ENCODE data around the gene ZNF516. TPM values are rescaled to one million over a fixed set of nuclear protein-coding genes. Genes with fewer than 3 reads are reported as not detected.

The ZNF516 gene
- total and polyA plus RNA-seq, 10 of the 15 experiments (the other 5 are each of a cell fraction or from before 2014, with no cell fraction given) = 2.0 to 32.0 (median 8.3) TPM

GRCh38 chr18:76490033-76490432 is 5.0 kb downstream of the ZNF516 start:
- Histone ChIP-seq H3K4me3 (peak overlapping the region; percentile 82), H3K4me2 (ENCODE audit: control insufficient read depth, insufficient read depth) (peak overlapping the region; percentile 97), H3K36me3 (ENCODE audit: control insufficient read depth in 2 of 2, insufficient read depth in 2 of 2, low read length in 1 of 2) (no peaks in the 10 kb centered on the region), H3K4me1 (ENCODE audit: control insufficient read depth, insufficient read depth, low read length) (peaks cover 26% of the 10 kb centered on the region), H3K79me2 (ENCODE audit: control insufficient read depth, insufficient read depth, low read length) (peaks cover 86% of the 10 kb centered on the region), H3K27ac (ENCODE audit: control insufficient read depth, insufficient read depth) (peak overlapping the region; percentile 69; the same call in 1 of the 2 replicates), H3K9ac (ENCODE audit: control insufficient read depth, insufficient read depth, low read length) (peak overlapping the region; percentile 76), H3K27me3 (replicated peaks in 1 of 2; ENCODE audit: control insufficient read depth in 2 of 2, insufficient read depth in 2 of 2, low read length in 1 of 2) (no peaks in the 10 kb centered on the region), H3K9me3 (replicated peaks; ENCODE audit: control insufficient read depth, insufficient read depth, low read length) (no peaks in the 10 kb centered on the region), H2AFZ (ENCODE audit: control insufficient read depth, low read depth, low read length) (no peak overlapping the region), H4K20me1 (ENCODE audit: control insufficient read depth, insufficient read depth) (no peaks in the 10 kb centered on the region)
- ChIA-PET CTCF (interaction anchor here (1.0 kb wide), 1 partner anchor 10 kb away, joined by 4 read pairs; no protein-coding TSS in a partner anchor), RAD21 (ENCODE audit: unreplicated experiment) (interaction anchor here (0.7 to 1.2 kb wide), 5 partner anchors 10 to 131 kb away, joined by 3 to 6 read pairs (median 5); no protein-coding TSS in a partner anchor), POLR2A (interaction anchor here (0.6 to 1.0 kb wide), 4 partner anchors 8 to 16 kb away, joined by 3 to 8 read pairs (median 3); no protein-coding TSS in a partner anchor), SMC1A (ENCODE audit: uncharacterized antibody, unreplicated experiment) (interaction anchor here (0.7 to 2.2 kb wide), 9 partner anchors 8 to 91 kb away, joined by 3 to 9 read pairs (median 4); no protein-coding TSS in a partner anchor)
- BruUV-seq (replicated peaks) = no TSS peak
- DNase-seq (ENCODE audit: low read depth, low spot score) (no peak), ATAC-seq (no peak), FAIRE-seq (no peak)
- 79% methylated on average over 5 of the region's 5 CpGs for WGBS (ENCODE audit: insufficient coverage, insufficient replicate concordance, low lambda C conversion rate, missing lambda C conversion rate)
- no peak for TF ChIP-seq TAF1 (IDR thresholded peaks at IDR 0.05; ENCODE audit: borderline replicate concordance, low read depth, low read length)
- TF ChIP-seq MTA3 (IDR thresholded peaks at IDR 0.05; ENCODE audit: borderline replicate concordance, low read length) = no peak
- TF ChIP-seq, protein P1, sequence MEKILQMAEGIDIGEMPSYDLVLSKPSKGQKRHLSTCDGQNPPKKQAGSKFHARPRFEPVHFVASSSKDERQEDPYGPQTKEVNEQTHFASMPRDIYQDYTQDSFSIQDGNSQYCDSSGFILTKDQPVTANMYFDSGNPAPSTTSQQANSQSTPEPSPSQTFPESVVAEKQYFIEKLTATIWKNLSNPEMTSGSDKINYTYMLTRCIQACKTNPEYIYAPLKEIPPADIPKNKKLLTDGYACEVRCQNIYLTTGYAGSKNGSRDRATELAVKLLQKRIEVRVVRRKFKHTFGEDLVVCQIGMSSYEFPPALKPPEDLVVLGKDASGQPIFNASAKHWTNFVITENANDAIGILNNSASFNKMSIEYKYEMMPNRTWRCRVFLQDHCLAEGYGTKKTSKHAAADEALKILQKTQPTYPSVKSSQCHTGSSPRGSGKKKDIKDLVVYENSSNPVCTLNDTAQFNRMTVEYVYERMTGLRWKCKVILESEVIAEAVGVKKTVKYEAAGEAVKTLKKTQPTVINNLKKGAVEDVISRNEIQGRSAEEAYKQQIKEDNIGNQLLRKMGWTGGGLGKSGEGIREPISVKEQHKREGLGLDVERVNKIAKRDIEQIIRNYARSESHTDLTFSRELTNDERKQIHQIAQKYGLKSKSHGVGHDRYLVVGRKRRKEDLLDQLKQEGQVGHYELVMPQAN (conservative IDR thresholded peaks at IDR 0.05) = no peak
- no peak for TF ChIP-seq CBX5 (IDR thresholded peaks at IDR 0.05; ENCODE audit: low read depth)
- TF ChIP-seq, protein P2, sequence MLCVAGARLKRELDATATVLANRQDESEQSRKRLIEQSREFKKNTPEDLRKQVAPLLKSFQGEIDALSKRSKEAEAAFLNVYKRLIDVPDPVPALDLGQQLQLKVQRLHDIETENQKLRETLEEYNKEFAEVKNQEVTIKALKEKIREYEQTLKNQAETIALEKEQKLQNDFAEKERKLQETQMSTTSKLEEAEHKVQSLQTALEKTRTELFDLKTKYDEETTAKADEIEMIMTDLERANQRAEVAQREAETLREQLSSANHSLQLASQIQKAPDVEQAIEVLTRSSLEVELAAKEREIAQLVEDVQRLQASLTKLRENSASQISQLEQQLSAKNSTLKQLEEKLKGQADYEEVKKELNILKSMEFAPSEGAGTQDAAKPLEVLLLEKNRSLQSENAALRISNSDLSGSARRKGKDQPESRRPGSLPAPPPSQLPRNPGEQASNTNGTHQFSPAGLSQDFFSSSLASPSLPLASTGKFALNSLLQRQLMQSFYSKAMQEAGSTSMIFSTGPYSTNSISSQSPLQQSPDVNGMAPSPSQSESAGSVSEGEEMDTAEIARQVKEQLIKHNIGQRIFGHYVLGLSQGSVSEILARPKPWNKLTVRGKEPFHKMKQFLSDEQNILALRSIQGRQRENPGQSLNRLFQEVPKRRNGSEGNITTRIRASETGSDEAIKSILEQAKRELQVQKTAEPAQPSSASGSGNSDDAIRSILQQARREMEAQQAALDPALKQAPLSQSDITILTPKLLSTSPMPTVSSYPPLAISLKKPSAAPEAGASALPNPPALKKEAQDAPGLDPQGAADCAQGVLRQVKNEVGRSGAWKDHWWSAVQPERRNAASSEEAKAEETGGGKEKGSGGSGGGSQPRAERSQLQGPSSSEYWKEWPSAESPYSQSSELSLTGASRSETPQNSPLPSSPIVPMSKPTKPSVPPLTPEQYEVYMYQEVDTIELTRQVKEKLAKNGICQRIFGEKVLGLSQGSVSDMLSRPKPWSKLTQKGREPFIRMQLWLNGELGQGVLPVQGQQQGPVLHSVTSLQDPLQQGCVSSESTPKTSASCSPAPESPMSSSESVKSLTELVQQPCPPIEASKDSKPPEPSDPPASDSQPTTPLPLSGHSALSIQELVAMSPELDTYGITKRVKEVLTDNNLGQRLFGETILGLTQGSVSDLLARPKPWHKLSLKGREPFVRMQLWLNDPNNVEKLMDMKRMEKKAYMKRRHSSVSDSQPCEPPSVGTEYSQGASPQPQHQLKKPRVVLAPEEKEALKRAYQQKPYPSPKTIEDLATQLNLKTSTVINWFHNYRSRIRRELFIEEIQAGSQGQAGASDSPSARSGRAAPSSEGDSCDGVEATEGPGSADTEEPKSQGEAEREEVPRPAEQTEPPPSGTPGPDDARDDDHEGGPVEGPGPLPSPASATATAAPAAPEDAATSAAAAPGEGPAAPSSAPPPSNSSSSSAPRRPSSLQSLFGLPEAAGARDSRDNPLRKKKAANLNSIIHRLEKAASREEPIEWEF (IDR thresholded peaks at IDR 0.05; ENCODE audit: insufficient replicate concordance, low read depth, low read length) = no peak
- TF ChIP-seq MTA2 (IDR thresholded peaks at IDR 0.05; ENCODE audit: low read depth) = no peak
- TF ChIP-seq MYC (IDR thresholded peaks at IDR 0.05; ENCODE audit: insufficient read depth, insufficient read length, insufficient replicate concordance, low read length, severe bottlenecking) = no peak
- no peak for TF ChIP-seq JUNB (IDR thresholded peaks at IDR 0.05)
- in situ Hi-C loops (cut with MboI) (no loop called here), intact Hi-C loops (cut with micrococcal nuclease; ENCODE audit: unreplicated experiment) (loop anchor here (5.0 to 10.0 kb wide), 5 partner anchors 78 to 1995 kb away; partner anchors contain the start of genes CNDP2, ZNF236 and ZNF407)

Measured in GM12878 (cell line).